Coronary artery (tissue), 2 donors: Measurements from ENCODE around the gene PIP5KL1.
A peak's percentile ranks its signal among the peaks of the same experiment; 100 is the strongest.

ENCODE experiments used
- DNase-seq: peaks from one replicate; pipeline ENCODE4 v3.0.0-alpha.2; 2017; ENCODE audit warnings: low spot score
- H3K27ac ChIP-seq, 2 donors: fragments of 200-600 bp; sonication (generic); one replicate each; pipeline ENCODE4 v1.5.1; 2016 to 2019
- H3K4me3 ChIP-seq: fragments of 200-600 bp; sonication (generic); 2 replicates; pipeline ENCODE4 v1.5.1; 2016; ENCODE audit warnings: mild to moderate bottlenecking, moderate library complexity
- TF ChIP-seq, protein P1 (sequence below): fragments of 200-600 bp; sonication (generic); IDR thresholded peaks from one replicate; pipeline ENCODE4 v1.5.1; 2019; ENCODE audit warnings: antibody characterized with exemption

Gene PIP5KL1

DNA sequence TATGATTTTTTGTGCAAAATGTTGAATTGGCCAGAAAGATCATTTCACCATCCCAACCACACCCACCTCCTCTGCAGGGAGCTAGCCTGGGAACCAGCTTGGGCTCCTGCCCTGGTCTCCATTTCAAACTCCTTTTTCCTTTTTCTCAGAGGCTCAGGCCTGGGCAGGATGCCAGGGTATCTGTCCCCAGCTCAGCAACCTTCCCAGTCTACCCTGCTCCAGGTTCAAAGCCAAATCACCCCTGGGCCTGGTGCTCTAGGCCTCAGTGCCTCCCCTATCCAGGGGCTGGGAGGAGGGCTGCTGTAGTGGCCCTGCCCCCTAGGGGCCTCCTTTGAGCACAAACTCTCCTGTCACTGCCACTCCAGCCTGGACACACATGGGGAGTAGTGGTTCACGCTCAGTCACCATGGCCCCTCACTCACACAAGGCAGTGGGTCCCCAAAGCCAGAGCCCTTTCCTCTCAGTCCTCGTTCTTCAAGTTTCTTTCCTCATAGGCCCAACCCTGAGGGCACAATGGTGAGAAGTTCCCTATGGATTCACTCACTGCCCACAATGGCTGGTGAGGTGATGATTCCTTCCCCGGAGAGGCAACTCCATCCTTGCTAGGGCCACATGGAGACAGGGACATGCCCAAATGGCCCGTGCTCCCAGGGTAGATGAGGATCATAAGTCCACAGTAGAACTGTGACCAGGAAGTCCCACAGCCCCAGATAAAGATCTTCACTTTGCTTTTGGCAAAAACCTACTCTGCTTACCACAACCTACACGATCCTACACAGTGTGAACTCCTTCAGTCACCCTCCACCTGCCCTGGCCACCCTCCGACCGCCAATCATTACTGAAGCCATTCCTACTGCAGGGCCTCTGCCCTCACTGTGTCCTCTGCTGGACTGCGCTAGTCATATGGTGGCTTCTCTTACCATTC, 12.1 kb downstream of the PIP5KL1 start:
- TF ChIP-seq, protein P1, sequence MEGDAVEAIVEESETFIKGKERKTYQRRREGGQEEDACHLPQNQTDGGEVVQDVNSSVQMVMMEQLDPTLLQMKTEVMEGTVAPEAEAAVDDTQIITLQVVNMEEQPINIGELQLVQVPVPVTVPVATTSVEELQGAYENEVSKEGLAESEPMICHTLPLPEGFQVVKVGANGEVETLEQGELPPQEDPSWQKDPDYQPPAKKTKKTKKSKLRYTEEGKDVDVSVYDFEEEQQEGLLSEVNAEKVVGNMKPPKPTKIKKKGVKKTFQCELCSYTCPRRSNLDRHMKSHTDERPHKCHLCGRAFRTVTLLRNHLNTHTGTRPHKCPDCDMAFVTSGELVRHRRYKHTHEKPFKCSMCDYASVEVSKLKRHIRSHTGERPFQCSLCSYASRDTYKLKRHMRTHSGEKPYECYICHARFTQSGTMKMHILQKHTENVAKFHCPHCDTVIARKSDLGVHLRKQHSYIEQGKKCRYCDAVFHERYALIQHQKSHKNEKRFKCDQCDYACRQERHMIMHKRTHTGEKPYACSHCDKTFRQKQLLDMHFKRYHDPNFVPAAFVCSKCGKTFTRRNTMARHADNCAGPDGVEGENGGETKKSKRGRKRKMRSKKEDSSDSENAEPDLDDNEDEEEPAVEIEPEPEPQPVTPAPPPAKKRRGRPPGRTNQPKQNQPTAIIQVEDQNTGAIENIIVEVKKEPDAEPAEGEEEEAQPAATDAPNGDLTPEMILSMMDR, result no peak
- H3K4me3 ChIP-seq, result no peak overlapping the region
- peak overlapping the region; percentile 61 to 91 for H3K27ac ChIP-seq
- no peak for DNase-seq

DNA sequence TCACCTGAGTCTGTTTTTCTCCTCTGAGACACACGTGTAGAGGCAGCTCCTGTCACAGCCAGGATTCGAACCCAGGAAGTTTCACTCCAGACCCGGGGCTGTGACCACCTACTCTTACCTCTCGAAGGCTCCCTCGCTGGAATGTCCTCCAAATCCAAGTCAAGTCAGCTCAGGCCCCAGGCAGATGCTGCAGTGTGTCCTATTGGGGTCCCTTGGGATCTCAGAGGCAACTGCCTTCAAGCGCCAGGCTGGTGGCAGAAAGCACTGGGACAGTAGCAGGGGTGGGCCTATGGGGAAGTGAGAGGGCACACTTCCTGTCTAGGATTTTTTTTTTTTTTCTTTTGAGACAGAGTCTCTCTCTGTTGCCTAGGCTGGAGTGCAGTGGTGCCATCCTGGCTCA, 13.0 kb downstream of the PIP5KL1 start:
- TF ChIP-seq, protein P1, result no peak
- Histone ChIP-seq H3K4me3 (peak overlapping the region; percentile 95), H3K27ac (peak overlapping the region; percentile 61 to 91)
- no peak for DNase-seq

- peak; percentile 98 for DNase-seq
- TF ChIP-seq, protein P1, result no peak
- Histone ChIP-seq H3K27ac (peak within 1 kb of the TSS; percentile 61 to 91), H3K4me3 (peak within 1 kb of the TSS; percentile 95)
Measured at GRCh38 chr9:127916720-127917581, 13.6 kb downstream of the PIP5KL1 start, which contains the start of gene ST6GALNAC4. Gene ST6GALNAC4 (minus strand): TSS chr9:127917041. CDS start chr9:127916419, 622 bp downstream.

DNA sequence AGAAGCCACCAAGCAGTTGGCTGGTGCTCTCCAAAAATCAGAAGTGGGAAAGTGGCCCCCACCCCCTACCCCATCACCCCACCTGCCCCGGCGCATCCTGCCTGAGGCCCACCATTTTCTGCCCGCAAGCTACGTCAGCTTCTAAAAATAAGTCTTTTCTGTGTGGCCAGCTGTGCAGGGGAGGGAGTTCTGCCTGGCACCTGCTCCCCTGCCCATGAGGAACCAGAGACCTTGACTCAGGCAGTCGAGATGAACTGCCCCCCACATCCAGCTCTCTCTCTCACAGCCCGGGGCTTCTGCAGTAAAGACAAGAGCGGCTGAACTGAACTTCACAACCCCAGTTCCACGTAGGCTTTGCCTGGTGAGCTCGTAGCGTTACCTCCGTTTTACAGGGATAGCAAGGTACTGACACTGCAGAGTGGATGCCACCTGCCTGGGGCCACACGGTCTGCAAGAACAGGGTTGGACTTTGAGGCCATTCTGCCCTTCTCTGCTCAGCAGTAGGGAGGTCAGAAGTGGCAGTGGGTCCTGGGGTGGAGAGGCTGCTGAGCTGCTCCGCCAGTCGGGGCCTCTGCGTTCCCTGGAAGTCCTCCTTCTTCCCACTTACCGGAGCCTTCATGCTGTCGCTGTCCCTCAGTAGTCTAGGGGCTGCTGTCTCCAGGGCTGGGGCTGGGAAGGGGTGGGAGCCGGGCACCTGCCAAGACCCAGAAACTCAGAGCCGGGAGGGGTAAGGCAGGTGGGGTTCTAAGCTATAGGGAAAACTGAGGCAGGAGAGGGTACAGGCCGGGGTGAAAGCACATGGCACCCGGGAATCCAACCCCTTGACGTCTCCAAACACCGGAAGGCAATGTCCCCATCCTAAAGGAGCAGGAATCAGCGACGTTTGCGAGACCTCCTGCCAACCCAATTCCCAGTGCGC, 14.5 kb downstream of the PIP5KL1 start:
- DNase-seq, result no peak
- H3K4me3 ChIP-seq, result peak overlapping the region; percentile 95
- H3K27ac ChIP-seq, result peak overlapping the region; percentile 49 to 91
- TF ChIP-seq, protein P1, result no peak

GRCh38 chr9:127915325-127915752, 15.2 kb downstream of the PIP5KL1 start:
- peak overlapping the region; percentile 49 to 91 for H3K27ac ChIP-seq
- TF ChIP-seq, protein P1, result no peak
- no peak for DNase-seq
- peak overlapping the region; percentile 95 for H3K4me3 ChIP-seq

DNA sequence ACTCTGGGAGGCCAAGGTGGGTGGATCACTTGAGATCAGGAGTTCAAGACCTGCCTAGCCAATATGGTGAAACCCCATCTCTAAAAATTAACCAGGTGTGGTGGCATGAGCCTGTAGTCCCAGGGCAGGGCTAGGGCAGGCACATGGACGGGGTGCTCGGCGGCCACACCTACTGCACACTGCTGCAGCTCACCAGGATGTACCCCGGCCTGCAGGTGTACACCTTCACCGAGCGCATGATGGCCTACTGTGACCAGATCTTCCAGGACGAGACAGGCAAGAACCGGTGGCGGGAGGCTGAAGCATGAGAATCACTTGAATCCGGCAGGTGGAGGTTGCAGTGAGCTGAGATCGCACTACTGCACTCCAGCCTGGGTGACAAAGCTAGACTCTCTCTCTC, 16.9 kb downstream of the PIP5KL1 start:
- no peak overlapping the region for H3K27ac ChIP-seq
- TF ChIP-seq, protein P1, result no peak
- no peak overlapping the region for H3K4me3 ChIP-seq
- DNase-seq, result no peak
